ENCODE data around the gene MCTP2. TPM values are rescaled to one million over a fixed set of nuclear protein-coding genes. Genes with fewer than 3 reads are reported as not detected.

The MCTP2 gene
- total and polyA plus RNA-seq, 12 donors: 0.24 to 8.3 (median 0.89) TPM

- ATAC-seq: no peak
- intact Hi-C loops (cut with DNase I): loop anchor here in 1 of 10 donors (10.0 kb wide), 1 partner anchor 70 kb away; no protein-coding TSS in a partner anchor
Observed at GRCh38 chr15:94314639-94315038, 83.3 kb downstream of the MCTP2 start.

GRCh38 chr15:94317211-94317610 lies 85.8 kb downstream of the MCTP2 start:
- Histone ChIP-seq H3K9me3 (peaks cover 0 to 7% (median 0%) of the 10 kb centered on the region in 11 donors), H3K27ac (no peak overlapping the region), H3K4me3 (no peak overlapping the region), H3K4me1 (peaks cover 0 to 4% (median 0%) of the 10 kb centered on the region in 9 donors), H3K36me3 (peaks cover 0 to 13% (median 0%) of the 10 kb centered on the region in 9 donors), H3K27me3 (peaks cover 0 to 7% (median 0%) of the 10 kb centered on the region in 7 donors)
- intact Hi-C loops (cut with DNase I): loop anchor here in 1 of 10 donors (10.0 kb wide), 1 partner anchor 72 kb away; no protein-coding TSS in a partner anchor
- TF ChIP-seq, protein P1, sequence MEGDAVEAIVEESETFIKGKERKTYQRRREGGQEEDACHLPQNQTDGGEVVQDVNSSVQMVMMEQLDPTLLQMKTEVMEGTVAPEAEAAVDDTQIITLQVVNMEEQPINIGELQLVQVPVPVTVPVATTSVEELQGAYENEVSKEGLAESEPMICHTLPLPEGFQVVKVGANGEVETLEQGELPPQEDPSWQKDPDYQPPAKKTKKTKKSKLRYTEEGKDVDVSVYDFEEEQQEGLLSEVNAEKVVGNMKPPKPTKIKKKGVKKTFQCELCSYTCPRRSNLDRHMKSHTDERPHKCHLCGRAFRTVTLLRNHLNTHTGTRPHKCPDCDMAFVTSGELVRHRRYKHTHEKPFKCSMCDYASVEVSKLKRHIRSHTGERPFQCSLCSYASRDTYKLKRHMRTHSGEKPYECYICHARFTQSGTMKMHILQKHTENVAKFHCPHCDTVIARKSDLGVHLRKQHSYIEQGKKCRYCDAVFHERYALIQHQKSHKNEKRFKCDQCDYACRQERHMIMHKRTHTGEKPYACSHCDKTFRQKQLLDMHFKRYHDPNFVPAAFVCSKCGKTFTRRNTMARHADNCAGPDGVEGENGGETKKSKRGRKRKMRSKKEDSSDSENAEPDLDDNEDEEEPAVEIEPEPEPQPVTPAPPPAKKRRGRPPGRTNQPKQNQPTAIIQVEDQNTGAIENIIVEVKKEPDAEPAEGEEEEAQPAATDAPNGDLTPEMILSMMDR (IDR thresholded peaks at IDR 0.05): no peak
- no peak for DNase-seq
- ATAC-seq: no peak
- 72 to 75% methylated on average over 5 of the region's 5 CpGs for WGBS, 2 donors

More at GRCh38 chr15:94314639-94315038, 83.3 kb downstream of the MCTP2 start:
- WGBS, 2 donors: 84 to 88% methylated on average over 3 of the region's 3 CpGs
- H3K27me3 ChIP-seq: peaks cover 0 to 15% (median 0%) of the 10 kb centered on the region in 7 donors
- H3K27ac ChIP-seq: no peak overlapping the region
- no peak for DNase-seq
- H3K4me3 ChIP-seq: no peak overlapping the region
- TF ChIP-seq, protein P1 (IDR thresholded peaks at IDR 0.05): no peak
- H3K4me1 ChIP-seq: no peaks in the 10 kb centered on the region
- peaks cover 0 to 7% (median 0%) of the 10 kb centered on the region in 11 donors for H3K9me3 ChIP-seq
- peaks cover 0 to 13% (median 0%) of the 10 kb centered on the region in 9 donors for H3K36me3 ChIP-seq

- H3K4me3 ChIP-seq: no peak overlapping the region
- H3K27ac ChIP-seq: peak overlapping the region in 1 of 10 donors; percentile 0
- H3K27me3 ChIP-seq: peaks cover 0 to 7% (median 0%) of the 10 kb centered on the region in 7 donors
- ATAC-seq (no peak), DNase-seq (no peak)
- WGBS, 2 donors: 83 to 84% methylated on average over 2 of the region's 2 CpGs
- H3K4me1 ChIP-seq: peaks cover 0 to 28% (median 0%) of the 10 kb centered on the region in 9 donors
- H3K9me3 ChIP-seq: peaks cover 0 to 2% (median 0%) of the 10 kb centered on the region in 11 donors
- intact Hi-C loops (cut with DNase I): loop anchor here in 7 of 10 donors (5.0 to 10.0 kb wide), 4 partner anchors 155 to 1287 kb away; no protein-coding TSS in a partner anchor
- peaks cover 0 to 4% (median 0%) of the 10 kb centered on the region in 9 donors for H3K36me3 ChIP-seq
- TF ChIP-seq, protein P1 (IDR thresholded peaks at IDR 0.05): no peak
Observed at GRCh38 chr15:94322141-94322540, 90.8 kb downstream of the MCTP2 start.

DNA sequence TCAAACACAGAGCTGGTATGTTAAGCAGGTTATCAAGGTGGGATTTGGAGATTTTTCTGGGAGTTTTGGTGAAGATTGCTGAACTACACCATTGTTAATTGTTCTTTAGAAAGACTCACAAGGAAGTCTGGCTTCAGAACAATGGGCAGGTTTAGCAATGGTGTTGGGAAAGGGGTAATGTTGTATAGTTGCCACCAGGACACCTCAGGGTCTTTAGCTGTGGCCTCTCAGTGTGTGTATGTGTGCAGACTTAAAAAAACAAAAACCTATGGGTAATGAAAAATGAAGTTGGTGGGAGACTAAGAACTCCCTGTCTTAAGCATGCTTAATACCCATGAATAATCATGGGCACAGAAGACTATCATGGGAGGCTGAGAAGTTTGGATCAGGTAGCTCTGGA lies 91.7 kb downstream of the MCTP2 start:
- peak overlapping the region in 1 of 10 donors; percentile 0 for H3K27ac ChIP-seq
- ATAC-seq (no peak), DNase-seq (no peak)
- peaks cover 0 to 7% (median 0%) of the 10 kb centered on the region in 7 donors for H3K27me3 ChIP-seq
- peaks cover 0 to 28% (median 0%) of the 10 kb centered on the region in 9 donors for H3K4me1 ChIP-seq
- TF ChIP-seq, protein P1 (IDR thresholded peaks at IDR 0.05): no peak
- intact Hi-C loops (cut with DNase I): loop anchor here in 7 of 10 donors (5.0 to 10.0 kb wide), 4 partner anchors 156 to 1288 kb away; no protein-coding TSS in a partner anchor
- H3K9me3 ChIP-seq: no peaks in the 10 kb centered on the region
- peaks cover 0 to 4% (median 0%) of the 10 kb centered on the region in 9 donors for H3K36me3 ChIP-seq
- no peak overlapping the region for H3K4me3 ChIP-seq

Measured in heart right ventricle (tissue), 16 donors.